GM21717 (cell line): ENCODE measurements around the gene NRIP1.

Experiments
- ATAC-seq: cut with Tn5 transposase; IDR thresholded peaks from one replicate; pipeline ENCODE4 v1.9.1; 2021; ENCODE audit warnings: mild to moderate bottlenecking, moderate library complexity; ENCODE audit not compliant: unreplicated experiment

The NRIP1 gene

DNA sequence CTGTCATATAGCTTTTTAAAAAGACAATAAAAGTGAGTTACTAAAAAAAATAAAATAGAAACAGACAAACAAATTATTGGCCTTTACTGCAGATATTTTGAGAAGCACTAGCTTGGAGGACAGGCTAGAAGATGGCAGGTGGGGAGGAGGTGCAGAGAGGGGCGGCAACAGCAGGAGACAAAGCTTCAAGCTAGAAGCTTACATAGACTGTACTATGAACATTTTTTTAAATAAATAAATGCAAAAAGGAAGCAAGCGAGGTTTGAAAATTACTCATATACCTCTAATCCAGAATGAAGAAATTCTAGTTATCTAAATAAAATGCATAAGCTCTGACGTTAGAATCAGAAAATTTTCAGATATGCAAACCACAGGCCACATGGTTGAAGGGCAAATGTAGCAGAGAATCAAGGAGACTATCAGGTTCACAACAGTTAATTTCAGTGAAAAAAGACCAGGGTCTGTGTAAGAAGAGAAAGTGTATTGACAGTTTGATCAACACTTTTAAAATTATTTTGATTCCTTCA, 54.9 kb downstream of the NRIP1 start:
- no peak for ATAC-seq

DNA sequence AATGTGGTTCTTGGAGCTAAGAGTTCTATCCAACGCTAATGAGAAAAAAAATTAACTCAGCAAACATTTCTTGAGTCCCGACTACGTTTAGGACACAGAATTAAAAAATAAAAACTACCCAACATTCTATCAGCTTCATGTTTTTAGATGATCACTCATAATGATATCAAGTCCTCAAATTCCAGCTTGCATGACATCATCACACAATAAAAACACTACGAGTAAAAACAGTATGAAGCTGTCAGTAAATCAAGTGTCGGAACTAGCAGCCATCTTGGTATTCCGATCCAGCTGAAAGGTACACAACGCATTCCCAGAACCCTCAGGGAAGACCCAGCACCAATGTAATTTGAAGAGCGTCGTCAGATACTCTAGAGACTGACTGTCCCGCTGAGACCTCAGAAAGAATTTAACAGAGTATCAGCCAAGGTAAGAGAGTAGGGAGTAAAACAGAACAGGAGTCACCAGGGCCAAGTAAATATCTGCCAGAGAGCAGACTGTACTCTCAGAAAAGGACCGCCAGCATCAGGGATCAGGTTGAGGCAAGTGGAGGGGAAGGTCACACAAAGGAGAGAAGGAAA, 57.0 kb downstream of the NRIP1 start:
- ATAC-seq = no peak

DNA sequence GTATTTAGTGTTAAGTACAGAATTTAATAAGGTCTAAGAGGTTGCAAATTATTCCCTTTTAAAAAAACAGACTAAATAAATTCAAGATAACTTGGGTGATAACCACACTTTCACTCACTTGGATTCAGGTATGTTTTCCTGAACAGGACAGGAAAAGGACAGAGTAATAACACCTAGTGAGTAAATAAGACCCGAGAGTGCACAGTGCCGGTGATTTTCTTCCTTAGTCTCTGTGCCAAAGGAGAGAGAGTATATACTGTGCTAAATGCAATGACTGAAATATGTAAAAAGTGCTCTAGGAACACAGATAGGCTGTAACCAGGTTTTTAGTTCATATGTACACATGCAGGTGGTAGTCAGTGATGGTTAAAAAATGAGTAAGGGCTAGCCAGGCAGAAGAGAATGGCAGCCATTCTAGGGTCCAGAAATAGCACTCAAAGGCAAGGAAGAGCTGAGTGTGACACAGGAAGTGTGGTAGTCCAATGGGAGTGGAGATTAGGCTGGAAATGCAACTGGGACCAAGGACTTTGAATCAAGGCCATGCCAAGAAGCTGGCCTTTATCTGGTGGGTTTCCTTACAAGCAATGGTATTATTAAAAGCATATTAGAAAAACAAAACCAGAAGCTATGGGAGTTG, 58.1 kb downstream of the NRIP1 start:
- ATAC-seq = no peak

DNA sequence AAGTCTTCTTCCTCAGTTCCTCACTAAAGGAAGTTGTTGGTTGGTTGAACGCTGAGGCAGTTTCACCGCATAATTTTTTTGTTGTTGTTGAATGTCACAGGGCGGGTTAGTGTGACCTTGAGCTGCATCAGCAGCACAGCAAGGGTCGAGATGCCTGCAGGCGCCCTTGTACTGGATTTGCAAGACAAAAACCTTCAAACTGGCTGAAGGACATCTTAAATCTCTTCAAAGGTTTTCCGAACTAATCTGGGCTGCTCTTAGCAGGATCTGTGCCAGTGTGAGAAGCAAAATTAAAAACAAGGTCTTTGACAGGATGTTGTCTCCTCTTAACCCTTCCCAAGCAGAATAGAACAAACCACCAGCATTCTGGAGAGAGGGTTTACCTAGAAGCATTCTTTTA, 59.4 kb downstream of the NRIP1 start:
- ATAC-seq = no peak

DNA sequence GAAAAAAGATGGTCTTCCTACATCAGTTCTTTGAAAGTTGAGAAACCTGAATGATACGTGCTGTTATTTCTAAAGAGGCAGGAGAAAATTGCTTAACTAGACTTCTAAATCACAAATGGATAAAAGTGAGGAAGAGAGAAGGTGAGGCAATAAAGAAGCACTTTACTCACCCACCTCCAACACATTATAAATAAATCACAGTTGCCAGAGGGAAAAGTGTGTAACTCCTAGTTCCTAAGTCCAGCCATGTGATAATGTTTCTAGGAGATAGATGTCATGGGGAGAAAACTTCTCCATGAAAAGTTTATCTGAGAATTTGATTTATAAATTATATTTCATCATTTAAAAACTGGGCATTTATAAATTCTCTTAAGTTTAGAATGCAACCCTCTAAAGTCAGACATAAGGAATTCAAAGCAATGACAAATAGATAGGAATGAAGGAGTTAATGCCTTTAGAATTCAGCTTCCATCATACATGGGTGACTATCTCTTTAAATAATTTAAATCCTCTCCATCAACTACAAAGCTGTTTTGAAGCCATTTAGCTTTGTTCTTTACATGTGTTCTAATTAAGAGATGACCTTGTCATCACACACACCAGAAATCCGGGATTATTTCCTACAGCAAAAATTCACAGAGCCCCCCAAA, 60.0 kb downstream of the NRIP1 start:
- no peak for ATAC-seq

DNA sequence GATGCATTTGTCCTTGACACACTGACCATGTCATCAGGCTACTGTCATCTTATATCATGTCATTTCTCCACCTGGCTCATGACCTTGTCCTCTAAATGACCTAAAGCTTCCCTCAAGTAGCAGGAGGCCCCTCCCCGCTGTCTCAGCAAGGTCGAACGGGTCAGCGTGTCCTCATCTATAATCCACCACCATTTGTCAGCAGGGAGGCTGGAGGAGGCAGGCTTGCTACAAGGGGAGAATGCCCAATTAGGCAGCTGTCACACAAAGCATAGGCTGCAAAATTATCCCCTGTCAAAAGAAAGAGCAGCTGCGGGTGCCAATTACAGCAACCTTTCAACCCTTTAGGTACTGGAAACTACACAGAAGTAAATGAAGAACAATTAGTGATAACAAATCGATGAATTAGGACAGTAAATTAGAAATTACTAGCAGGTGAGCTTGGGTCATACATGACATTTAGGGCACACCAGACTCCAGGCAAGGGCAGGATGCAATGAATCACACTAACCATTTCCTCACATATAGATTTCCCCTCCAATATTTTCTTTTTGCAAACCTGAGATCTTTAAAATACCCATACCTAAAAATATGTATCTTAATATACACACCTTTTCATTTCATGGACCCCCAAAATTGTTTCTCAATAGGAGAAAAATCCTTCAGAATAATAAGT, 61.2 kb downstream of the NRIP1 start:
- ATAC-seq = no peak

DNA sequence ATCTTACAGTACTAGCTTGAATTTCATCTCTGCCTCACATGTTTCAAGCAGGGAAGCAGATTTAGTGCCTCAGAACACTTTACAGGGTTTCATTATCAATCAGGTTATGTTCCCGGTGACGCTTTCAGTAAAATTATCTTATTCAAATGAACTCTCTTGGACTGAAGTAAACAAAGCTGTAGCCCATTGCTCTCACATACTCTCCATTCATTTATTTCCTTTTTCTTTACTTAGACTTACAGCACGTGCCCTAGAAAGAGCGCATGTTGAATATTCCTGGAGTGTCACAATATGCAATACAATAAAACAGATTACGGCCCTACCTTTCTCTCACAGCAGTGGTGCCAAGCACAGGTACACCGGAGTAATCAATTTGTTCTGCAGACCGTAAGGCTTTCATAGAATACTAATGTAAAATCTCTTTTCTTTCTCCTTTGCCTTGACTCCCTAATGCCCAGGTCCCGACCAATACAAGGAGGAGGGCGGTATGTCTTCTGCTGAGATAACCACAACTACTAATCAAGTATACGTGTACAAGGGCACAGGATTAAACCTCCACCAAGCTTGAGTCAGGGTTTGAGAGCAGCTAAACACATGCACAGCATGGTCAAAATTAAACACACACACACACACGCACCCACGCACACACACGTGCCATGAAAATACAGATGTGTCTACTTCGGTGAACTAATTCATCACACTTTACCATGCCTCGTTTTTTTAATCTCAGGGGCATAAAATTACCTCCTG, 62.8 kb downstream of the NRIP1 start:
- ATAC-seq = peak; percentile 91

DNA sequence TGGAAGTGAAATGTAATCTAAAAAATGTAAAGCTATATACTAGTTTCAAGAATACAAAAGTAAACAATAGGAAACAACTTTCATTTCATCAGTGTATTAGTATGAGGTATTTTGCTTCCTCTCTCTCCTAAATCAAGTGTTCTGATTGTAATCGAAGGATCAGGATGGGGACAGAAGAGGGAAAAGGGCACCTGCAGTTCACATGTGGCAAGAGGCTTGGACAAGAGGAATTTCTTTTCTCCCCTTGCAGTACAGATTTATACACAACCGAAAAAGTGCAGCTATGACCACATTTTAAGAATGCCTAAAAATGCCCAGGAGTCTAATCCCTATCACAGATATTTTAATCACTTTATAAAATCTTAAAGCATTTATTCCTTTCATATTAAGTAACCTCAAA, 63.7 kb downstream of the NRIP1 start:
- ATAC-seq = no peak

DNA sequence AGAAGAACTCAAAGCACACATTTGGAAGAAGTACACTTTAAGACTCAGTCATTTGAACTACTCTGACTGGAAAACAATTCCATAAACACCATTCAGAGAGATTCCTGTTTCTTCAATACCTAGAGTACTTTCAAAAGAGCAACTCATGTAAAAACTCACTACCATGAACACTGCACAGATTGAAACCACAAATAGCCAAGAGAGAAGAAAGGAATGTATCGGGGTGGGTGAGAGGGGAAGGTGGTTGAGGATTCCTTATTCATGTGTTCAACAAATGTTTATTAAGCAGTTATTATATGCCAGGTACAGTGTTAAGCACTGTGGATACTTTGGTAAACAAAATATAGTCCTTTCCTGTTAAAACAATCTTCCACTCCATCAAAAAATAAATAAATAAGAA, 64.7 kb downstream of the NRIP1 start:
- ATAC-seq = no peak

DNA sequence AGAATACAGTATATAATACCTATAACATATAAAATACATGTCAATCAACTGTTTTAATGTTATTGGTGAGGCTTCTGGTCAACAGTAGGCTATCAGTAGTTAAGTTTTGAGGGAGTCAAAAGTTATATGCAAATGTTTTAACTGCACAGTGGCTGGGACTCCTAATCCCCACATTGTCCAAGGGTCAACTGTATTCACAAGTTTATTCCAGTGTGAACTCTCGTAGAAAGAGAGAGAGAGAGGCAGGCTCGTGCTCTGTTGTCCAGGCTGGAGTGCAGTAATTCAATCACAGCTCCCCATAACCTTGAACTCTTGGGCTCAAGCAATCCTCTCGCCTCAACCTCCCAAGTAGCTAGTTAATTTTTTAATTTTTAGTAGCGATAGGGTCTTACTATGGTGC, 66.0 kb downstream of the NRIP1 start:
- no peak for ATAC-seq

DNA sequence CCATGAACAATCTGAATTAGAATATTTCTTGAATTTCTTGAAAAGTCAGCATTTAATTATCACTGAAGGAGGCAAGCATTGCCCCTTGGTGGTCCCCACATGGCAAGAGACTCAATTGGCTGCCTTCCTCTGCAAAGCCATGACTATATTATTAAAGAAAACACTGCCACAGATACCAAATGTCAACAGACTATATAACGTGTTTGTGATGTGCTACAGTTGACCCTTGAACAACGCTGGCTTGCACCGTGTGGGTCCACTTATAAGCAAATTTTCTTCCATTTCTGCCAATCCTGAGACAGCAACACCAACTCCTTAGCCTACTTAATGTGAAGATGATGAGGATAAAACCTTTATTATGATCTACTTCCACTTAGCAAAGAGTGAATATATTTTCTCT, 66.5 kb downstream of the NRIP1 start:
- no peak for ATAC-seq

DNA sequence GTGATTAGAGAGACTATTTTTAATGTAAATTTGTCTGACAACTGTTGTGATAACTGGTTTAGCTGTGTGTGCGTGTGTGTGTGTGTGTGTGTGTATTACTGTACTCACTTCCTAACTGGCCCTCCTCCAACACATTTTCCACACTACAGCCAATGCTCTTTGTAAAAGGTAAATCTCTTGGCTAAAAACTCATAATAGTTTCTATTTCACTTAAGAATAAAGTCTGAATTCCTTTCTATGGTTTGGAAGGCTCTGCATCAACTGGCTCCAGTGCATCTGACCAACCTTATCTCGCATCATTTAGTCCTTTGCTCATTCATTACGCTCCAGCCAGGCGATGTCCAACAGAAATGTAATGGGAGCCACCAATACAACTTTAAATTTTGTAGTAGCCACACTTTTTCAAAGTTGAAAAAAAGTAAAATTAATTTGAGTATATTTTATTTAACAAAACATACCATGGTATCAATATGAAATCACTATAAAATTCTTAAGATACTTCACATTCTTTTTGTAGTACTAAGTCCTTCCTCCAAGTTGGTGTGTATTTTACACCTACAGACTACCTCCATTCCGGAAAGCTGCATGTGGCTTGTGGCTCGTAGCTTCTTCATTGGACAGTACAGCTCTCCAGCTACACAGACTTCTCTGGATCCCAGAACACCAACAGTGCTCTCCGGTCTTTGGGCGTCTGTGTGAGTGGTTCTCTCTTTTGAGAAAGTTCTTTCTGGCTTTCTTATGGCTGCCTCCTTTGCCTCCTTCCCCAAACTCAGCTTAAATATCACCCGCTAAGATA, 68.9 kb downstream of the NRIP1 start:
- no peak for ATAC-seq

DNA sequence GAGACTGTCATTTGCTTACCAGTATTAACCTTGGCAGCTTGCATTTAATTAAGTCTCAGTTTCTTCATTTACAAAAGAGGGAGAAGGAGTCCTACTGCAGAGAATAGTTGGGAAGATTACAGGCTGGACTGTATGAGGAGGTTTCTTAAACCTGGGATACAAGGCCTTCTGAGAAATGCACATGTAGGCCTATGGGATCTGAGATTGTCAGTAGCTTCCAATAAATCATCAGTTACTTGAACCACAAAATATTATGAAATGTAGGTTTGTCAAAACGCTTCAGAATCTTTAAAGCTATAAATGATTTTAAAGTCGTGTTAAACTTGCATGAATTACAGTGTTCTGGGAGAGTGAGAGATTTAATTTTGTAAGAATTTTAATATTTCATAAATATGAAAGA, 69.6 kb downstream of the NRIP1 start:
- no peak for ATAC-seq

DNA sequence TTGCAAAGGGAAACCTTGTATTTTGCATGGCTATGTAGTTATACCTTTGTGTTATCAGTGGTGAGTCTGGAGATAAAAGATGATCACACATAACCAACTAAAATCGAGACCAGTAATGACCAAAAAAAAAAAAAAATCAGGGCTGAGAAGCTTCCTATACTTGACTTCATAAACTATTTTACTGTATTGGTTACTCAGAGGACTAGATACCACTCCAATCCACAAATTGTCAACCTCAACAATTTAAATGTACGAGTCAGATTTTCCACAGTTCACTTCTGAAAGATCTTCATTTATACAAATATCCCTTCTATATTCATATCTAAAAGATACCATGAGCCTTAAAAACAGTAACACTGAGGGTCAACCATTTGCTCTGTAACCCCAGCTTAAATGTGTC, 71.7 kb downstream of the NRIP1 start:
- no peak for ATAC-seq

DNA sequence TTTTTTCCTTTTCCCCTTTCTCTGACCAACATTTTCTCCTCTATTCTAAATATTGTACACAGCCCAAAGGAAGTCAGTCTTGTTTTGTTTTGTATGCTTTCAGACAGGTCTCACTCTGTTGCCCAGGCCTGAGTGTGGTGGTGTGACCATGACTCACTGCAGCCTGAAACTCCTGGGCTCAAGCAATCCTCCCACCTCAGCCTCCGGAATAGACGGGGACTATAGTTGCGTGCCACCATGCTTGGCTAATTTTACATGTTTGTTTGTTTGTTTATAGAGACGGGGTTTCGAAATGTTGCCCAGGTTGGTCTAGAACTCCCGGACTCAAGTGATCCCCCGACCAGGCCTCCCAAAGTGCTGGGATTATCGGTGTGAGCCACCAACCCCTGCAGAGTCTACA, 72.8 kb downstream of the NRIP1 start:
- ATAC-seq = no peak

DNA sequence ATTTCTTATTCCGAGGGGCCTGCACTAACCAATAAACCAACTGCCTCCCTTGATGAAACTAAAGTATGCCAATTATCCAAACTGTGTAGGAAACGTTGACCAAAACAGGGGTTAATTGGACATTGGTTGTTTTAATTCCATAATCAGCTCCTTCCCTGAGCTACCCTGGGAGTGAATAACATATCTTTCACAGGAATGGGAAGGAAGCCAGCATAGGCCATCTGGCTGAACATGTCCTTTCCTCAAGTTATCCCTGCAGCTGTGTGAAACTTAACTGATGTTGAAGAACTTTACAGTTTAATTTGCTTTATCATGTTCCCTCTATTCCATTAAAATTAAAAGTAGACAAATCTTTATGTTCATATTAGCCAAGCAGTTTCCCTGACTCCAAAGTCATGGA, 75.4 kb downstream of the NRIP1 start:
- ATAC-seq = no peak

DNA sequence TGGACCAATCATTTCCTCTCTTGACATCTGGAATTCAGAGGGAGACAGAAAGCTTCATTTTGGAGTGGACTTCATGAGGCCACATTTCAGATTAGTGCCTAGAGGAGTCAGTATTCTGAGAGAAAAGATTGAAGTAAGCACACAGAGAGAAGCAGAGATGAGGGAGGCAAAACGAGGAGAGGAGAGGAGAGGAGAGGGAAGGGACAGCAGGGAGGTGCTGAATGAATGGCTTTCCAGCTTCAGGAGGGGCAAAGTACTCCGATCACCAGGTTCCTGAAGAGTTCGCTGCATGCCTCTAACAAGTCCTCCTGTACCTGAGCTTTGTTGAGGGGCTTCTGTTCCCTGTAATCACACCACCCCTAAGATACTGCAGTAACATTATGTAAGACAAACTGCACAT, 76.0 kb downstream of the NRIP1 start:
- ATAC-seq = no peak

DNA sequence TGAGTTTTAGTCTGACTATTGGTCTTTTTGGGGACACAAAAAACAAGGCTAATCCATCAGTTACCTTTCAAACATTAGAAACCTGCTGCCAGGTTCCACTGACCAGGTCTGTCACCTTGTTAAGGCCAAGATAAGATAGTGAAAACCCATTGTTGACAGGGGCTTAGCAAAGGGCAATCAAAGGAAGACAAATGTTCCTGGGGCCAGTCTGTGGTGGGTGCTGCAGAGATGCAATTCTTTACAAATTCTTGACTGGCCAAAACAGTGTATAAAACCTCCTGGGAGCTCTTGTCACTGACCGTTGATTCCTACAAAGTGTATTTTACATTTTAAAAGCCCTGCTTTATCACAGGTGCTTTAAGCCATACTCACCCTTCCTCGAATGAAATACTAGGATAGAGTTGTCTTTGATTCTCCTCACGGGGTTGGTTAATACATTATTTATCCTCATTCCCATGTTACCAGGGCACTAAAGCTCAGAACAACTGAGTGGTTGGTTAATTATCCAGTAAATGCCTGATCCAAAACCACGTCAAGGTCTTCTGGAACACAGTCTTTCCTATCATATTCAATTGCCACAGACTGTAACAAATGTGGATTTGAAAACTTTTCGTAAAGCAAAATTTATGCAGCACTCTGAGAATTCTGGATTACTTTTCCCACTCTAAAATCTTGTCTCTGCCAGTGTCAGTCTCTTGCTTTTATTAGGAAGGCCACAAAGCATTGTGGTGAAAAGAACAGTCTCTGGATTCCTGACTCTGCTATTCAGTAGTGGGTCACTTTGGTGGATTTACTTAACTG, 77.2 kb downstream of the NRIP1 start:
- no peak for ATAC-seq

DNA sequence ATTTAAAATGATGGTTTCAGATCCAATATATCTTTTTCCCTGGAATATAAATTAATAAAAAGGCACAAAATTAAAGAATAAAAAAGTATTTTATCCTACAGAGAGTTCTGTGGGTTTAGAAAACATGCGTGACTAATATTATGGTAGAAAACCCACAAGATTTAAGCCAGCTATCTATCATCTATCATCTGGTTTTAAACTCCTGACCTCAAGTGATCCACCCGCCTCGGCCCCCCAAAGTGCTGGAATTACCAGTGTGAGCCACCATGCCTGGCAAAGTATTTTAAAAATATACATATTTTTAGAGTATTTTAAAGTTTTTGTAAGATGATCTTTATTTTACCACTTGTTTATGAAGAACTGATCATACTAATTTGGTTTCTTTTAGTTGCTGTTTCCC, 79.5 kb downstream of the NRIP1 start:
- ATAC-seq = no peak

DNA sequence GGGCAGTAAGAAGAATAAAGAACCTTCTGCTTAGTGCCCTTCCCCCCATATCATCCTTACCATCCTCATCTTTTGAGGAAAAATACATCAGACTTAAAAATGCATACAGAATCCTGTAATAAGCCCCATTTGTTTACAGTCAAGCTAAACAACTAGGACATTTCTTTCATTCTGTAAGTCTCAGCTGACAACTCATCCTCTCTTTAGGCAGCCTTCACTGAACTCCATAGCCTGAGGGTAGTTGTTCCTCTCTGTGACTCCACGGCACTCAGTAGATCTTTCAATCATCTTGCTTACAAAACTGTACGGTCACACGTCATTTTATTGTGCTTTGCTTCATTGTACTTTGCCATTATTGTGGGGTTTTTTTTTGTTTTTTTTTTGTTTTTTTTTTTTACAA, 82.5 kb downstream of the NRIP1 start:
- no peak for ATAC-seq
